Body of pancreas (tissue), 4 donors: ENCODE results near the gene STAMBPL1. TPM values are rescaled to one million over a fixed set of nuclear protein-coding genes. Genes with fewer than 3 reads are reported as not detected.

Experiments
- ATAC-seq: fragments of 150-250 bp; one replicate; pipeline ENCODE4 v1.9.1; 2016
- DNase-seq, 4 donors: peaks; one replicate each; pipeline ENCODE4 v3.0.0-alpha.2; 2019
- H3K27ac ChIP-seq, 4 donors: fragments of 200-600 bp; sonication (generic); 1 replicate in 3 of 4; 2 replicates in 1 of 4; pipeline versions ENCODE4 v1.5.1 to v1.6.1; 2016 to 2019; ENCODE audit warnings: mild to moderate bottlenecking in 1 of 4, mixed read lengths in 1 of 4, moderate library complexity in 1 of 4
- H3K27me3 ChIP-seq, 2 donors: fragments of 200-600 bp; sonication (generic); one replicate each; pipeline ENCODE4 v1.6.0; 2016; ENCODE audit warnings: mild to moderate bottlenecking in 1 of 2
- H3K36me3 ChIP-seq, 2 donors: fragments of 200-600 bp; sonication (generic); replicated peaks in 1 of 2; 2 replicates each; pipeline ENCODE4 v1.5.1; 2016; ENCODE audit warnings: low read depth in 2 of 2; ENCODE audit not compliant: insufficient read depth in 1 of 2
- H3K4me1 ChIP-seq: fragments of 200-600 bp; sonication (generic); one replicate; pipeline ENCODE4 v1.6.0; 2016
- H3K4me3 ChIP-seq, 2 donors: fragments of 200-600 bp; sonication (generic); 1 replicate in 1 of 2; 2 replicates in 1 of 2; pipeline ENCODE4 v1.5.1; 2016 to 2019
- H3K9me3 ChIP-seq, 3 donors: fragments of 200-600 bp; sonication (generic); 1 replicate in 2 of 3; 2 replicates in 1 of 3; pipeline ENCODE4 v1.5.1; 2016
- POLR2A ChIP-seq, 3 donors: fragments of 450-650 bp; IDR thresholded peaks; one replicate each; pipeline ENCODE4 v1.6.1; 2016; ENCODE audit warnings: antibody characterized with exemption in 3 of 3, mild to moderate bottlenecking in 2 of 3
- WGBS, 2 donors: methylation state at CpG; one replicate each; pipeline ENCODE4 v1.1.5; 2017; 5-methylcytosine and 5-hydroxymethylcytosine counted together
- intact Hi-C: fragments of 100-400 bp; cut with DNase I; formaldehyde crosslinking; loops from one replicate; pipeline ENCODE4 v1.15.1; 2023
- total RNA-seq, 2 donors: library from RNA; depleted of rRNA; stranded (reverse); fragments of >200 nt; gene quantifications; one replicate each; pipeline ENCODE4 v1.1.0, GENCODE V29; 2016
- TF ChIP-seq, protein P1 (sequence below), 7 experiments: fragments of 450-650 bp in 4 of 7; fragments of 200-600 bp in 3 of 7; sonication (generic) in 3 of 7; IDR thresholded peaks; one replicate each; pipeline ENCODE4 v1.5.1; 2016 to 2019; ENCODE audit warnings: antibody characterized with exemption in 7 of 7

STAMBPL1 gene
- total RNA-seq, 2 donors from 2014 or later: 10.1 to 26.7 TPM

DNA sequence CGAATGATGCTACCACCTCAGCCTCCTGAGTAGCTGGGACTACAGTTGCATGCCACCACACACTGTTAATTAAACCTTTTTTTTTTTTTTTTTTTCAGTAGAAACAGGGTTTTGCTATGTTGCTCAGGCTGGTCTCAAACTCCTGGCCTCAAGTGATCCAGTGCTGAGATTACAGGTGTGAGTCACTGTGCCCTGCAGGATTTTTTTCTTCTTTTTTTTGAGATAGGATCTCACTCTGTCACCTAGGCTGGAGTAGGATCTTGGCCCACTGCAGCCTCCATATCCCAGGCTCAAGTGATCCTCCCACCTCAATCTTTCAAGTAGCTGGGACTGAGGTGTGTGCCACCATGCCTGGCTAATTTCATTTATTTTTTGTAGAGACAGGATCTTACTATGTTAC is 66.2 kb downstream of the STAMBPL1 start:
- DNase-seq (no peak), ATAC-seq (no peak)
- TF ChIP-seq, protein P1, sequence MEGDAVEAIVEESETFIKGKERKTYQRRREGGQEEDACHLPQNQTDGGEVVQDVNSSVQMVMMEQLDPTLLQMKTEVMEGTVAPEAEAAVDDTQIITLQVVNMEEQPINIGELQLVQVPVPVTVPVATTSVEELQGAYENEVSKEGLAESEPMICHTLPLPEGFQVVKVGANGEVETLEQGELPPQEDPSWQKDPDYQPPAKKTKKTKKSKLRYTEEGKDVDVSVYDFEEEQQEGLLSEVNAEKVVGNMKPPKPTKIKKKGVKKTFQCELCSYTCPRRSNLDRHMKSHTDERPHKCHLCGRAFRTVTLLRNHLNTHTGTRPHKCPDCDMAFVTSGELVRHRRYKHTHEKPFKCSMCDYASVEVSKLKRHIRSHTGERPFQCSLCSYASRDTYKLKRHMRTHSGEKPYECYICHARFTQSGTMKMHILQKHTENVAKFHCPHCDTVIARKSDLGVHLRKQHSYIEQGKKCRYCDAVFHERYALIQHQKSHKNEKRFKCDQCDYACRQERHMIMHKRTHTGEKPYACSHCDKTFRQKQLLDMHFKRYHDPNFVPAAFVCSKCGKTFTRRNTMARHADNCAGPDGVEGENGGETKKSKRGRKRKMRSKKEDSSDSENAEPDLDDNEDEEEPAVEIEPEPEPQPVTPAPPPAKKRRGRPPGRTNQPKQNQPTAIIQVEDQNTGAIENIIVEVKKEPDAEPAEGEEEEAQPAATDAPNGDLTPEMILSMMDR (IDR thresholded peaks at IDR 0.05): no peak
- no peak for TF ChIP-seq POLR2A (IDR thresholded peaks at IDR 0.05)
- H3K9me3 ChIP-seq: no peaks in the 10 kb centered on the region
- no peaks in the 10 kb centered on the region for H3K27me3 ChIP-seq
- H3K36me3 ChIP-seq: no peaks in the 10 kb centered on the region
- no peak overlapping the region for H3K27ac ChIP-seq
- H3K4me1 ChIP-seq: no peaks in the 10 kb centered on the region
- intact Hi-C loops: no loop called here
- H3K4me3 ChIP-seq: no peak overlapping the region
- 90 to 91% methylated on average over 1 of the region's 1 CpG for WGBS, 2 donors

DNA sequence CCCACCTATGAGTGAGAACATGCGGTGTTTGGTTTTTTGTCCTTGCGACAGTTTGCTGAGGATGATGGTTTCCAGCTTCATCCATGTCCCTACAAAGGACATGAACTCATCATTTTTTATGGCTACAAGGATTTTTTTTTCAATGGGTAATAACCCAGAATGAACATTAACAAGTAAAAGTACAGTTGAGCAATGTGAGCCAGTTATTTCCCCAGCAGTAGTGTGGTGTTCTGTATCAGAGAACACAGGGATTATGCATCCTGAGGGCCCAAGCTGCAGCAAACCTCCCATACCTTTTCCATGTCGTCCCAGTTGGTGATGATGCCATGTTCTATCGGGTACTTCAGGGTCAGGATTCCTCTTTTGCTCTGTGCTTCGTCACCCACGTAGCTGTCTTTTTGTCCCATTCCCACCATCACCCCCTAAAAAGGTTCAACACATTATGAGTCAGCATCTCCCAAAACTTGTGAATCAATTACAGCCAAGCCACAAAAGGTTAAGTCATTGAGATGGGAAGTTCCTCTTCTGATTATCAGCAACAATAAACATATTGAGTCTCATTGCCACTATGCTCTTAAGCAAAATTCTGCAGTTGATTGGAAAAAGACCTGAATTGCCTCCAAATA is 67.0 kb downstream of the STAMBPL1 start:
- no peak overlapping the region for H3K27ac ChIP-seq
- H3K36me3 ChIP-seq: no peaks in the 10 kb centered on the region
- WGBS, 2 donors: 71 to 89% methylated on average over 6 of the region's 6 CpGs

DNA sequence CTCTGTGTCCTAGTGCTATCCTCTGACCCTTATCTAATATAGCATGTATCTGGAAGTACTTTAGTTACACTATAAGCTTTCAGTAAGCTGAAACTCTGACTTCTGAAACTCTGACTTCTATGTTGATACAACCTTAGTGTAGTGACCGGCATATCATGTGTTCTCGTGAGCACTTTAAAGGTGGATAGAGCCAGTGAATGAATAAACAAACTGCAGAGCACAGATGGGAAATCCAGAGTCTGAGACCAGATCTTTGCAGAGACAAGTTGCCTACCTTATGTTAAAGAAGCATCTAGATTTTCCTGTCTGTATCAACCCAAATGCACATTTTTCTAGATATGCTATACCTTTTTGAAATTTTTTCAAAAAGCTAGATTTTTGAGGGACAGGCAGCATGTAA is 69.0 kb downstream of the STAMBPL1 start:
- DNase-seq (no peak), ATAC-seq (no peak)
- H3K9me3 ChIP-seq: no peaks in the 10 kb centered on the region
- WGBS, 2 donors: 78 to 88% methylated on average over 2 of the region's 2 CpGs
- H3K4me3 ChIP-seq: no peak overlapping the region
- intact Hi-C loops: no loop called here
- no peak for TF ChIP-seq POLR2A (IDR thresholded peaks at IDR 0.05)
- TF ChIP-seq, protein P1 (IDR thresholded peaks at IDR 0.05): no peak
- H3K27ac ChIP-seq: no peak overlapping the region
- H3K27me3 ChIP-seq: no peaks in the 10 kb centered on the region
- H3K36me3 ChIP-seq: no peaks in the 10 kb centered on the region
- H3K4me1 ChIP-seq: no peaks in the 10 kb centered on the region

More for the DNA sequence above, 67.0 kb downstream of the STAMBPL1 start:
- ATAC-seq (no peak), DNase-seq (no peak)
- no peak for TF ChIP-seq POLR2A (IDR thresholded peaks at IDR 0.05)
- TF ChIP-seq, protein P1 (IDR thresholded peaks at IDR 0.05): no peak
- intact Hi-C loops: no loop called here
- Histone ChIP-seq H3K4me3 (no peak overlapping the region), H3K9me3 (no peaks in the 10 kb centered on the region), H3K4me1 (no peaks in the 10 kb centered on the region), H3K27me3 (no peaks in the 10 kb centered on the region)

DNA sequence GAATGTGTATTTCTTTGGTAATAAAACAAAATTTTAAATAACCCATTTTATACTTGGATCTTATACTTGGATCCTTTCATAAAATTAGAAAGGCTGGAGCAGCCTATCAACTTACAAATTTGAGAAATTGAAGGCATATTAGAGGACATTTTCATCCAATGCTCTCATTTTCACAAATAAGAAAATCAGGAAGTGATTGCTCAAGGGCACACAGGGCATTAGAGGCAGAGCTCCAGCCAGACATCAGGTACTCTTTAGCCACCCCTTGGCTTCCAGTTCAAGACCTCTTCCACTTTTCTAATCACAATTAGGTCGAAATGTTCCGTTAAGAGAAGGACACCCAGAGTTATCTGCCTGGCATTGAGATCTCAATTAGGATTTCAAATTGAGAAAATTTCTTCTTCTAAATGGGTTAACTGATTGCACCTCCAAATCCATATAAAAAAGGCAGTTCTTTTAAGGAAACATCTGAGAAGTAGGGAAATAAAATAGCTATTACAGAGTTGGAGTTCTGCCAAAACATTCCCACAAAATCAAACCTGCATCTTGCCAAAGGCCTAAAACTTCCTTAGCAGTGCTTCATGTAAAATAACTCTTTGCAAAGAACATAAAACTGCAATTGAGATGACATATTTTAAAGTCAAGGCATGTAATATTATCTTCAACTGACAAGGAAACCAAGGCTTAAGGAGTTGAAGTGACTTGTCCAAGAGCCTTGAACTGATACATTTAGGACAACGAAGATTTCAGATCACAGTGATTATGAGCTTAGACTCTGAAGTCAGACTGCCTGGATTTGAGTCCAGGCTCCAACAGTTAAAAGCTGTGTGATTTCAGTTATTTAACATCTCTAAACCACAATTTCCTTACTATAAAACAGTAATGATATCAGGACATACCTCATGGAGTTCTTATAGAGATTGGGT is 70.1 kb downstream of the STAMBPL1 start:
- no peak overlapping the region for H3K27ac ChIP-seq
- no peaks in the 10 kb centered on the region for H3K9me3 ChIP-seq
- no peak overlapping the region for H3K4me3 ChIP-seq
- H3K36me3 ChIP-seq: no peaks in the 10 kb centered on the region
- intact Hi-C loops: no loop called here
- no peaks in the 10 kb centered on the region for H3K4me1 ChIP-seq
- DNase-seq (no peak), ATAC-seq (no peak)
- no peaks in the 10 kb centered on the region for H3K27me3 ChIP-seq
- TF ChIP-seq, protein P1 (IDR thresholded peaks at IDR 0.05): no peak
- TF ChIP-seq POLR2A (IDR thresholded peaks at IDR 0.05): no peak
- WGBS, 2 donors: 64 to 87% methylated on average over 3 of the region's 3 CpGs
